ENCODE results near the gene LRRC28. TPM values are rescaled to one million over a fixed set of nuclear protein-coding genes. Genes with fewer than 3 reads are reported as not detected.

LRRC28 gene
- total and polyA plus RNA-seq, 9 of the 15 experiments (the other 6 are each of a cell fraction or from before 2014, with no cell fraction given) = 5.5 to 17.4 (median 7.9) TPM

- DNase-seq (ENCODE audit: extremely low read depth in 1 of 4, low spot score in 3 of 4) = no peak
- Histone ChIP-seq H3K79me2 (ENCODE audit: control insufficient read depth, insufficient read depth, low read length) (no peaks in the 10 kb centered on the region), H3K4me3 (no peak overlapping the region), H3K9me3 (replicated peaks; ENCODE audit: control insufficient read depth, insufficient read depth, low read depth, low read length) (no peaks in the 10 kb centered on the region), H3K4me2 (ENCODE audit: insufficient read depth, low read length) (no peak overlapping the region), H3K27ac (ENCODE audit: extremely low read depth, low read depth, low read length) (no peak overlapping the region), H3K9me1 (ENCODE audit: control insufficient read depth, insufficient read depth, low read length) (no peaks in the 10 kb centered on the region), H3K27me3 (ENCODE audit: control insufficient read depth in 2 of 2, insufficient read depth in 2 of 2, low read length in 2 of 2) (peaks cover 5 to 23% of the 10 kb centered on the region in 2 experiments; a peak in 3 of 5 replicates), H3K4me1 (replicated peaks in 1 of 2; ENCODE audit: control insufficient read depth in 2 of 2, insufficient read depth in 2 of 2, low read length in 2 of 2) (no peaks in the 10 kb centered on the region), H3K9ac (ENCODE audit: insufficient read depth in 1 of 2, low read depth in 2 of 2, low read length in 2 of 2) (no peak overlapping the region), H2AFZ (ENCODE audit: low read depth, low read length) (no peak overlapping the region), H3K36me3 (ENCODE audit: control insufficient read depth, insufficient read depth, low read length) (no peaks in the 10 kb centered on the region), H4K20me1 (replicated peaks; ENCODE audit: control insufficient read depth, insufficient read depth, low read length) (no peaks in the 10 kb centered on the region)
- in situ Hi-C loops (cut with MboI) (no loop called here), intact Hi-C loops (cut with micrococcal nuclease) (loop anchor here (10.0 kb wide), 2 partner anchors 305 to 515 kb away; no protein-coding TSS in a partner anchor)
- WGBS (ENCODE audit: insufficient coverage, low coverage, missing lambda C conversion rate) = 5% methylated on average over 2 of the region's 4 CpGs
- TF ChIP-seq ARHGAP35 (IDR thresholded peaks at IDR 0.05; ENCODE audit: partially characterized antibody) (no peak), ZNF165 (CRISPR knock-in tag; IDR thresholded peaks at IDR 0.05; ENCODE audit: borderline replicate concordance) (no peak), DEAF1 (CRISPR knock-in tag; IDR thresholded peaks at IDR 0.05) (no peak), FOS (IDR thresholded peaks at IDR 0.05; ENCODE audit: extremely low read depth, insufficient read length) (no peak), ZNF263 (CRISPR knock-in tag; IDR thresholded peaks at IDR 0.05; ENCODE audit: borderline replicate concordance) (no peak), ZNF561 (CRISPR knock-in tag; conservative IDR thresholded peaks at IDR 0.05) (no peak), BRD4 (IDR thresholded peaks at IDR 0.05) (no peak), CGGBP1 (CRISPR knock-in tag; IDR thresholded peaks at IDR 0.05) (no peak), GTF3C2 (IDR thresholded peaks at IDR 0.05; ENCODE audit: borderline replicate concordance, extremely low read depth, insufficient read length) (no peak), TFAP4 (CRISPR knock-in tag; IDR thresholded peaks at IDR 0.05; ENCODE audit: borderline replicate concordance) (no peak), SMARCB1 (IDR thresholded peaks at IDR 0.05; ENCODE audit: insufficient read length, low read depth) (no peak), ZNF512 (tag; IDR thresholded peaks at IDR 0.05) (no peak), RB1 (IDR thresholded peaks at IDR 0.05; ENCODE audit: low read depth) (no peak), USF1 (CRISPR knock-in tag; IDR thresholded peaks at IDR 0.05) (no peak)
- FAIRE-seq = no peak
- no peak; the same call in 2 of the 3 replicates for ATAC-seq
- ChIA-PET CTCF (ENCODE audit: low intra/inter-chr PET ratio) (no interaction called here), POLR2A (no interaction called here)
- no TSS peak for BruUV-seq (replicated peaks)
Measured at GRCh38 chr15:99399618-99400017, 148.3 kb downstream of the LRRC28 start.

All from K562 (cell line).